Measurements from ENCODE around the gene SUPV3L1. TPM values are rescaled to one million over a fixed set of nuclear protein-coding genes. Genes with fewer than 3 reads are reported as not detected.

The SUPV3L1 gene
- total and polyA plus RNA-seq, 9 of the 15 experiments (the other 6 are each of a cell fraction or from before 2014, with no cell fraction given) = 45.2 to 156 (median 92.6) TPM

DNA sequence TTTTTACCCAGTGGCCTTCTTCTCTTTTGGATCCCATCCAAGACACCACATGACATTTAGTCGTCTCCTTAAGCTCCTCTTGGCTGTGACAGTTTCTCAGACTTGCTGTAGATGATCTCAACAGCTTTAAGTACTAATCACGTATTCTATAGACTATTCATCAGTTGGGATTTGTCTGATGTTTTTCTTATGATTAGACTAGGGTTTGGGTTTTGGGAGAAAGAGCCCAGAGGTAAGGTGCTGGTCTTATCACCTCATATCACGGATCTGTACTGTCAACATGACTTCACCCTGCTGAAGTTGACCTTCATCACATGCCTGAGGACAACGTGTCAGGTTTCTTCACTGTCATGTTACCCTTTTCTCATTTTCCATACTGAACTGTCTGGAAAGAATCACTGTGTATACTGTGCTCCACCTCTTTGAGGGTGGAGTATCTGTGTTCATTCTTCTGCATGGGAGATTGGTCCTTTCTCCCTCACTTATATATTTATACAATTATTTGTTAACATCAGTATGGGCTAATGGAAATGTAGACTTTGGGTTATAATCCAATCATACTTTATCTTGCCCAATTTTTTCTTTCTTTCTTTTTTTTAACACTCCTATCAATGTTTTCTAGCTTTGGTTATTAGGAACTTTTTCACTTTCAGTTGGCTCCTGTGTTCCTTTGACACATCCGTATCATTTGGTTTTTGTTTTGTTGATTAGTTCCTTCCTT, 33.7 kb downstream of the SUPV3L1 start (continued):
- TF ChIP-seq MTA3 (IDR thresholded peaks at IDR 0.05; ENCODE audit: borderline replicate concordance) = peak; percentile 50; the same call in 1 of the 2 replicates
- no peak for TF ChIP-seq SRSF7 (optimal IDR thresholded peaks at IDR 0.05; ENCODE audit: low read depth, low read length)
- TF ChIP-seq SUPT5H (IDR thresholded peaks at IDR 0.05) = no peak
- TF ChIP-seq RB1 (IDR thresholded peaks at IDR 0.05; ENCODE audit: low read depth) = no peak
- no peak; the same call in 1 of the 2 replicates for TF ChIP-seq NBN (IDR thresholded peaks at IDR 0.05; ENCODE audit: low read depth)
- no peak for TF ChIP-seq ELF2 (CRISPR knock-in tag; IDR thresholded peaks at IDR 0.05)
- TF ChIP-seq, protein P1, sequence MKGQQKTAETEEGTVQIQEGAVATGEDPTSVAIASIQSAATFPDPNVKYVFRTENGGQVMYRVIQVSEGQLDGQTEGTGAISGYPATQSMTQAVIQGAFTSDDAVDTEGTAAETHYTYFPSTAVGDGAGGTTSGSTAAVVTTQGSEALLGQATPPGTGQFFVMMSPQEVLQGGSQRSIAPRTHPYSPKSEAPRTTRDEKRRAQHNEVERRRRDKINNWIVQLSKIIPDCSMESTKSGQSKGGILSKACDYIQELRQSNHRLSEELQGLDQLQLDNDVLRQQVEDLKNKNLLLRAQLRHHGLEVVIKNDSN (CRISPR knock-in tag; IDR thresholded peaks at IDR 0.05) = peak; percentile 55
- peak; percentile 80; the same call in 1 of the 2 replicates for TF ChIP-seq ZNF584 (CRISPR knock-in tag; IDR thresholded peaks at IDR 0.05; ENCODE audit: low read depth)
- no peak for TF ChIP-seq TAF7 (tag; IDR thresholded peaks at IDR 0.05)
- TF ChIP-seq EP300 (IDR thresholded peaks at IDR 0.05; ENCODE audit: low read length) = peak; percentile 56; the same call in 1 of the 2 replicates
- peak; percentile 75 for TF ChIP-seq ARID1B (IDR thresholded peaks at IDR 0.05)
- TF ChIP-seq HDAC8 (tag; IDR thresholded peaks at IDR 0.05) = peak; percentile 58; the same call in 1 of the 2 replicates
- no peak for TF ChIP-seq EWSR1 (IDR thresholded peaks at IDR 0.05; ENCODE audit: borderline replicate concordance, low read depth, partially characterized antibody)
- peak; percentile 24; the same call in 1 of the 2 replicates for TF ChIP-seq ZNF263 (CRISPR knock-in tag; IDR thresholded peaks at IDR 0.05; ENCODE audit: borderline replicate concordance)
- TF ChIP-seq CBFA2T2 (conservative IDR thresholded peaks at IDR 0.05) = 0 out of 2 replicates have a peak, but pooled peaks have one; percentile 17
- no peak for TF ChIP-seq MTA2 (IDR thresholded peaks at IDR 0.05; ENCODE audit: low read depth)
- peak; percentile 42; the same call in 1 of the 2 replicates for TF ChIP-seq EP400 (IDR thresholded peaks at IDR 0.05)
- no peak for TF ChIP-seq PRPF4 (IDR thresholded peaks at IDR 0.05; ENCODE audit: insufficient read depth, low read depth, low read length, poor library complexity, severe bottlenecking)
- TF ChIP-seq L3MBTL2 (IDR thresholded peaks at IDR 0.05) = peak; percentile 95
- TF ChIP-seq NELFE (IDR thresholded peaks at IDR 0.05; ENCODE audit: insufficient read depth, insufficient read length) = no peak
- TF ChIP-seq PYGO2 (tag; IDR thresholded peaks at IDR 0.05) = no peak; the same call in 1 of the 2 replicates
- TF ChIP-seq FOXP1 (CRISPR knock-in tag; IDR thresholded peaks at IDR 0.05) = no peak
- TF ChIP-seq, protein P2, sequence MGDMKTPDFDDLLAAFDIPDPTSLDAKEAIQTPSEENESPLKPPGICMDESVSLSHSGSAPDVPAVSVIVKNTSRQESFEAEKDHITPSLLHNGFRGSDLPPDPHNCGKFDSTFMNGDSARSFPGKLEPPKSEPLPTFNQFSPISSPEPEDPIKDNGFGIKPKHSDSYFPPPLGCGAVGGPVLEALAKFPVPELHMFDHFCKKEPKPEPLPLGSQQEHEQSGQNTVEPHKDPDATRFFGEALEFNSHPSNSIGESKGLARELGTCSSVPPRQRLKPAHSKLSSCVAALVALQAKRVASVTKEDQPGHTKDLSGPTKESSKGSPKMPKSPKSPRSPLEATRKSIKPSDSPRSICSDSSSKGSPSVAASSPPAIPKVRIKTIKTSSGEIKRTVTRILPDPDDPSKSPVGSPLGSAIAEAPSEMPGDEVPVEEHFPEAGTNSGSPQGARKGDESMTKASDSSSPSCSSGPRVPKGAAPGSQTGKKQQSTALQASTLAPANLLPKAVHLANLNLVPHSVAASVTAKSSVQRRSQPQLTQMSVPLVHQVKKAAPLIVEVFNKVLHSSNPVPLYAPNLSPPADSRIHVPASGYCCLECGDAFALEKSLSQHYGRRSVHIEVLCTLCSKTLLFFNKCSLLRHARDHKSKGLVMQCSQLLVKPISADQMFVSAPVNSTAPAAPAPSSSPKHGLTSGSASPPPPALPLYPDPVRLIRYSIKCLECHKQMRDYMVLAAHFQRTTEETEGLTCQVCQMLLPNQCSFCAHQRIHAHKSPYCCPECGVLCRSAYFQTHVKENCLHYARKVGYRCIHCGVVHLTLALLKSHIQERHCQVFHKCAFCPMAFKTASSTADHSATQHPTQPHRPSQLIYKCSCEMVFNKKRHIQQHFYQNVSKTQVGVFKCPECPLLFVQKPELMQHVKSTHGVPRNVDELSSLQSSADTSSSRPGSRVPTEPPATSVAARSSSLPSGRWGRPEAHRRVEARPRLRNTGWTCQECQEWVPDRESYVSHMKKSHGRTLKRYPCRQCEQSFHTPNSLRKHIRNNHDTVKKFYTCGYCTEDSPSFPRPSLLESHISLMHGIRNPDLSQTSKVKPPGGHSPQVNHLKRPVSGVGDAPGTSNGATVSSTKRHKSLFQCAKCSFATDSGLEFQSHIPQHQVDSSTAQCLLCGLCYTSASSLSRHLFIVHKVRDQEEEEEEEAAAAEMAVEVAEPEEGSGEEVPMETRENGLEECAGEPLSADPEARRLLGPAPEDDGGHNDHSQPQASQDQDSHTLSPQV (IDR thresholded peaks at IDR 0.05) = peak; percentile 38; the same call in 1 of the 2 replicates
- TF ChIP-seq MXI1 (IDR thresholded peaks at IDR 0.05; ENCODE audit: low read depth, low read length) = no peak
- no peak for TF ChIP-seq STAT5A (IDR thresholded peaks at IDR 0.05; ENCODE audit: borderline replicate concordance, low read length)
- no peak for TF ChIP-seq SIN3B (IDR thresholded peaks at IDR 0.05; ENCODE audit: low read depth)
- TF ChIP-seq DPF2 (IDR thresholded peaks at IDR 0.05) = peak; percentile 83

Data from K562 (cell line).